GM20000 (cell line): ENCODE data around the gene ZNF688.
"Not testable (repeated sequence)": the region's sequence is repeated elsewhere in the genome, so short reads cannot be mapped to it uniquely, and the experiment has no call there.

Experiments
- DNase-seq: peaks from one replicate; pipeline ENCODE4 v3.0.0; 2012; ENCODE audit warnings: low spot score
- TF ChIP-seq, protein P1 (sequence below): IDR thresholded peaks from 2 replicates; pipeline ENCODE4 v1.5.1; 2012; ENCODE audit warnings: mild to moderate bottlenecking, control low read depth; ENCODE audit errors: extremely low read depth, missing control alignments

The ZNF688 gene

DNA sequence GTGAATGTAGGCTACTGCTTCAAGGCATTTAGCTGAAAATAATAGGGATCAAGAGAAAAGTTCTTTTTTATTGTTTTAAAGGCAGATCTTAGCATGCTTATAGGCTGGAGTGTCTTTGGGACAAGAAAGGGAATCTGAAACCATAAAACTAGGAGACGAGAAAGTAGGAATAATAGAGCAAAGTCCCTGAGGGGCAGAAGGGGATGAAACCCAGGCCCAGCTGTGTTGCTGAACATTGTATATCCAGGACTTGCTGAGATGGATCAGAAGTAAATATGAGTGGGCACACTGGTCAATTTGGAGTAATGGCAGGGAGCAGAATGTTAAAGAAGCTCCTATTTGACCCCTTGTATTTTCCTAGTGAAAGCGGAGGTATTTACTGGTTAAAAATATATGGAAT lies 29.4 kb upstream of the ZNF688 start:
- no peak for DNase-seq
- TF ChIP-seq, protein P1, sequence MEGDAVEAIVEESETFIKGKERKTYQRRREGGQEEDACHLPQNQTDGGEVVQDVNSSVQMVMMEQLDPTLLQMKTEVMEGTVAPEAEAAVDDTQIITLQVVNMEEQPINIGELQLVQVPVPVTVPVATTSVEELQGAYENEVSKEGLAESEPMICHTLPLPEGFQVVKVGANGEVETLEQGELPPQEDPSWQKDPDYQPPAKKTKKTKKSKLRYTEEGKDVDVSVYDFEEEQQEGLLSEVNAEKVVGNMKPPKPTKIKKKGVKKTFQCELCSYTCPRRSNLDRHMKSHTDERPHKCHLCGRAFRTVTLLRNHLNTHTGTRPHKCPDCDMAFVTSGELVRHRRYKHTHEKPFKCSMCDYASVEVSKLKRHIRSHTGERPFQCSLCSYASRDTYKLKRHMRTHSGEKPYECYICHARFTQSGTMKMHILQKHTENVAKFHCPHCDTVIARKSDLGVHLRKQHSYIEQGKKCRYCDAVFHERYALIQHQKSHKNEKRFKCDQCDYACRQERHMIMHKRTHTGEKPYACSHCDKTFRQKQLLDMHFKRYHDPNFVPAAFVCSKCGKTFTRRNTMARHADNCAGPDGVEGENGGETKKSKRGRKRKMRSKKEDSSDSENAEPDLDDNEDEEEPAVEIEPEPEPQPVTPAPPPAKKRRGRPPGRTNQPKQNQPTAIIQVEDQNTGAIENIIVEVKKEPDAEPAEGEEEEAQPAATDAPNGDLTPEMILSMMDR: no peak

DNA sequence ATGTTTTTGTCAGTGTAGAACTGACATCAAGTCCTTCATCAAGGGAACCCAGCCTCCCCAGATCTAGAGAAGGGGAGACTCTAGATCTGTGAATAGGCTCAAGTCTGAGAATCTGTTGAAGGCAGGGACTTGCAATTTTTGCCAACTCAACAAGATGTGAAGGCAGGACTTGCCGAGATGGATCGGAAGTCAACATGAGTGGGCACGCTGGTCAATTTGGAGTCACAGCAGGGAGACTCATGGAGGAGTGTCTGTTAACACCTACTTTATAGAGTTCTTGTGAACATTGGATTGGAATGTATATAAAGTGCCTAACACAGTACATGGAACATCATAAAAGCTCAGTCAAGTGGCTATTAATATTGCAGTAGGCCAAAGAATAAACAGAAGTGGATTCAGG lies 28.7 kb upstream of the ZNF688 start:
- TF ChIP-seq, protein P1: no peak
- DNase-seq: no peak

DNA sequence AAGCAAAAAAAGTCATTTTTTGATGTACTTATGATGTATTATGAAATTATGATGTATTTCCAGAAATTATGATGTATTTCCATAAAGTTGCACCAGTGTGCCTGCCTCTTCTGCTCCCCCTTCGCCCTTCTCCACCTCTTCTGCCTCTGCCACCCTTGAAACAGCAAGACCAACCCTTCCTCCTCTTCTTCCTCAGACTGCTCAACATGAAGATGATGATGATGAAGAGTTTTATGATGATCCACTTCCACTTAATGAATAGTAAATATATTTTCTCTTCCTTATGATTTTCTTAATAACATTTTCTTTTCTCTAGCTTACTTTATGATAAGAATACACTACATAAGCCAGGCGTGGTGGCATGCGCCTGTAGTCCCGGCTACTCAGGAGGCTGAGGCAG lies 21.4 kb upstream of the ZNF688 start:
- no peak for DNase-seq
- TF ChIP-seq, protein P1: no peak

DNA sequence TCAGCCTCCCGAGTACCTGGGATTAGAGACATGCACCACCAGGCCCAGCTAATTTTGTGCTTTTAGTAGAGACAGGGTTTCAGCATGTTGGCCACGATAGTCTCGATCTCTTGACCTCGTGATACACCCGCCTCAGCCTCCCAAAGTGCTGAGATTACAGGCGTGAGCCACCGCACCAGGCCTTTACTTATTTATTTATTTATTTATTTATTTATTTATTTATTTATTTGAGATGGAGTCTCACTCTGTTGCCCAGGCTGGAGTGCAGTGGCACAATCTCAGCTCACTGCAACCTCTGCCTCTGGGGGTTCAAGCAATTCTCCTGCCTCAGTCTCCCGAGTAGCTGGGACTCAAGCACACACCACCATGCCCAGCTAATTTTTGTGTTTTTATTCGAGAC lies 19.4 kb upstream of the ZNF688 start:
- not testable (repeated sequence) for DNase-seq

DNA sequence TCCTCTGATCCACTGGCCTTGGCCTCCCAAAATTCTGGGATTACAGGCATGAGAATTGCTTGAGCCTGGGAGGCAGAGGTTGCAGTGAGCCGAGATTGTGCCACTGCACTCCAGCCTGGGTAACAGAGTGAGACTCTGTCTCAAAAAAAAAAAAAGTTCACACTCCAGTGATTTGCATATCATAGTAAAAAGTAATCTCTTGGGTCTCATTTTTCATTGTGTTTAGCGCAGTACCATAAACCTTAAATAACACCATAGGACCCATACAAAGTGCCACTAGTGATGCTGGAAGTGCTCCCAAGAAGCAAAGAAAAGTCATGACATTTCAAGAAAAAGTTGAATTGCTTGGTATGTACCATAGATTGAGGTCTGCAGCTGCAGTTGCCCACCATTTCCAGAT lies 18.1 kb upstream of the ZNF688 start:
- DNase-seq: not testable (repeated sequence)

DNA sequence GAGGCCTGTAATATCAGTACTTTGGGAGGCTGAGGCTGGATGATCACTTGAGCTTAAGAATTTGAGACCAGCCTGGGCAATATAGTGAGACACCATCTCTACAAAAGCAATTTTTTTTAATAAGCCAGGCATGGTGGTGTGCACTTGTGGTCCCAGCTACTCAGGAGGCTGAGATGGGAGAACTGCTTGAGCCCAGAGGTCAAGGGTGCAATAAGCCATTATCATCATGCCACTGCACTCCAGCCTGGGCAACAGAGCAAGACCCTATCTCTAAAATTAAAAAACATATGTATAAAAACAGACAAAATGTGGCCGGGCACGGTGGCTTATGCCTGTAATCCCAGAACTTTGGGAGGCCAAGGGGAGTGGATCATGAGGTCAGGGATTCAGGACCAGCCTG lies 17.1 kb upstream of the ZNF688 start:
- TF ChIP-seq, protein P1: no peak
- no peak for DNase-seq

DNA sequence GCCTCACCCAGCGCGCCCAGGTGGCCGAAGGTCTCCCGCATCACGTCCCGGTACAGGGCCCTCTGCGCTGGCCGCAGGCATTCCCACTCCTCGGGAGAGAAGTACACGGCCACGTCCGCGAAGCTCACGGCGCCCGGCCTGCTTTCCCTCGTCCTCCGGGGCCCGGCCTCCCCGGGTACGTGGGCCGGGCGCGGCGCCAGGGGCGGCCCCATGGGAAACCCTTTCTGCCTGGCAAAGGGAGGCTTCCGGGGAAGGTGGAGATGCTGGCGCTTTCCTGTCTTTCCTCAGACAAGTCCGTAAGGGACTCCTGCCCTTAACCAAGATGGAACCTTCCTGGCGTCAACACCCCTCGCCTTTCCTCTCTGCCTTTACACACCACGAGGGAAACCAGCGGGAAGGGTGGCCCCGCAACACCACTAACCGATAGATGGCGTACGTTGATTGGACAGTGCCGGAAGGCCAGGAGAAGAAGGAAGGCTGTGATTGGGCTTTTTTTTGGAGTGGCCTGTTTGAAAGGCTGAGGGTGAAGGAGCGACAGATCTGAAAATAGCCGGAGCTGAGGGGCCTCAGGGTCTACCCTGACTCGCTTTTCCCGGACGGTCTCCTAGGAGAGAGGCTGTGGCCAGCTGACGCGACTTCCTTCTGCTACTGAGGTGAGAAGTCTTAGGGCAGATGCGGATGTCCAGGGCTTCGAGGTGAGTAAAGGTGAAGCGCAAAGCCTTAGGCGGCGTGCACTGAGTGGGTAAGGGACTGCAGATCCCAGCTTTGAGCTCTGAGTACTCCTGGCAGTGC lies 14.1 kb upstream of the ZNF688 start, which contains the start of gene ZNF785:
Gene ZNF785, minus strand, starts transcription at position 298 of the 792 bp plus-strand sequence. Its CDS starts 86 bp downstream, at position 212.
- peak; percentile 98 for DNase-seq
- TF ChIP-seq, protein P1: no peak

DNA sequence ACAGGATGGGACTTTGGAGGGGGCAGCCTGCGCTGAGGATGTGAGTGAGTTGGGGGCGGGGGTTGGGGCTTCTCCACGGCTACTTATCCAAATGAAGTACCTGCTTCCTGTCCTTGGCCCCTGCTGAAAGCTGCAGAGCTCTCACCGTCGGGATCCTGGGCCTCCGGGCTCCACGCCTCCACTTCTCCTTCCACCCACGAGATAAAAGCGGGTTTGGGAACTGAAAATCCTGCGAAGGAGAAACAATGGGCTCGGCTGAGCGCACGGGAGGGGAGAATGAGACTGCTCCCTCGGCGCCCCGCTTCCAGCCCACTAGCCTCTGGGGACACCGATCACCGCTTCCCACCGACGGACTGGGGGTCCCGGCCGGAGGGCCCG lies 13.5 kb upstream of the ZNF688 start:
- DNase-seq: peak; percentile 53
- TF ChIP-seq, protein P1: no peak
